ENCODE results near the gene GRB10.

The GRB10 gene

GRCh38 chr7:50780436-50780835 lies 2.3 kb downstream of the GRB10 start:
- ATAC-seq, result no peak
- no peak for TF ChIP-seq POU6F1 (CRISPR knock-in tag; IDR thresholded peaks at IDR 0.05; ENCODE audit: borderline replicate concordance, low read depth)
- TF ChIP-seq CSRNP3 (CRISPR knock-in tag; IDR thresholded peaks at IDR 0.05), result no peak
- TF ChIP-seq SNAI2 (CRISPR knock-in tag; IDR thresholded peaks at IDR 0.05), result no peak
- TF ChIP-seq TOX (CRISPR knock-in tag; IDR thresholded peaks at IDR 0.05; ENCODE audit: borderline replicate concordance), result no peak
- no peak for TF ChIP-seq RARB (CRISPR knock-in tag; IDR thresholded peaks at IDR 0.05)
- TF ChIP-seq GLIS3 (CRISPR knock-in tag; IDR thresholded peaks at IDR 0.05), result no peak
- no peak for TF ChIP-seq CREB5 (CRISPR knock-in tag; IDR thresholded peaks at IDR 0.05; ENCODE audit: low read depth)
- TF ChIP-seq PPARA (CRISPR knock-in tag; IDR thresholded peaks at IDR 0.05; ENCODE audit: borderline replicate concordance), result no peak
- no peak for TF ChIP-seq OSR1 (CRISPR knock-in tag; IDR thresholded peaks at IDR 0.05)
- TF ChIP-seq ZC3H10 (CRISPR knock-in tag; IDR thresholded peaks at IDR 0.05), result no peak
- TF ChIP-seq TCF4 (CRISPR knock-in tag; IDR thresholded peaks at IDR 0.05; ENCODE audit: borderline replicate concordance), result no peak
- TF ChIP-seq ISL1 (CRISPR knock-in tag; IDR thresholded peaks at IDR 0.05), result no peak
- no peak for TF ChIP-seq ARNTL (CRISPR knock-in tag; IDR thresholded peaks at IDR 0.05; ENCODE audit: borderline replicate concordance, low read depth)
- TF ChIP-seq ESRRG (CRISPR knock-in tag; IDR thresholded peaks at IDR 0.05), result no peak
- TF ChIP-seq TSHZ2 (CRISPR knock-in tag; IDR thresholded peaks at IDR 0.05), result no peak
- no peak for TF ChIP-seq ZFP30 (CRISPR knock-in tag; IDR thresholded peaks at IDR 0.05)
- TF ChIP-seq ZNF8 (CRISPR knock-in tag; IDR thresholded peaks at IDR 0.05), result no peak
- TF ChIP-seq ZFP3 (CRISPR knock-in tag; IDR thresholded peaks at IDR 0.05), result no peak
- TF ChIP-seq ZNF565 (CRISPR knock-in tag; conservative IDR thresholded peaks at IDR 0.05; ENCODE audit: low read depth), result no peak

- no peak for TF ChIP-seq OSR1 (CRISPR knock-in tag; IDR thresholded peaks at IDR 0.05)
- no peak for TF ChIP-seq PPARA (CRISPR knock-in tag; IDR thresholded peaks at IDR 0.05; ENCODE audit: borderline replicate concordance)
- TF ChIP-seq TCF4 (CRISPR knock-in tag; IDR thresholded peaks at IDR 0.05; ENCODE audit: borderline replicate concordance), result no peak
- ATAC-seq, result no peak
These were observed 3.3 kb downstream of the GRB10 start for GRCh38 chr7:50779427-50779826.

- ATAC-seq, result no peak
- TF ChIP-seq OSR1 (CRISPR knock-in tag; IDR thresholded peaks at IDR 0.05), result no peak
These were observed 4.5 kb downstream of the GRB10 start for GRCh38 chr7:50778189-50778588.

GRCh38 chr7:50775836-50776235 lies 6.9 kb downstream of the GRB10 start:
- no peak for ATAC-seq
- TF ChIP-seq TCF4 (CRISPR knock-in tag; IDR thresholded peaks at IDR 0.05; ENCODE audit: borderline replicate concordance) (no peak), ZFP3 (CRISPR knock-in tag; IDR thresholded peaks at IDR 0.05) (no peak), OSR1 (CRISPR knock-in tag; IDR thresholded peaks at IDR 0.05) (no peak), ARNTL (CRISPR knock-in tag; IDR thresholded peaks at IDR 0.05; ENCODE audit: borderline replicate concordance, low read depth) (no peak), ZNF8 (CRISPR knock-in tag; IDR thresholded peaks at IDR 0.05) (no peak), GLIS3 (CRISPR knock-in tag; IDR thresholded peaks at IDR 0.05) (no peak), ZC3H10 (CRISPR knock-in tag; IDR thresholded peaks at IDR 0.05) (no peak), SNAI2 (CRISPR knock-in tag; IDR thresholded peaks at IDR 0.05) (no peak), CSRNP3 (CRISPR knock-in tag; IDR thresholded peaks at IDR 0.05) (no peak), POU6F1 (CRISPR knock-in tag; IDR thresholded peaks at IDR 0.05; ENCODE audit: borderline replicate concordance, low read depth) (no peak), PATZ1 (CRISPR knock-in tag; IDR thresholded peaks at IDR 0.05; ENCODE audit: borderline replicate concordance) (no peak), CREB5 (CRISPR knock-in tag; IDR thresholded peaks at IDR 0.05; ENCODE audit: low read depth) (no peak), ZFP30 (CRISPR knock-in tag; IDR thresholded peaks at IDR 0.05) (no peak), PPARA (CRISPR knock-in tag; IDR thresholded peaks at IDR 0.05; ENCODE audit: borderline replicate concordance) (no peak)
